Activated CD8-positive, alpha-beta memory T cell treated with anti-CD3 and anti-CD28 coated beads, Interleukin-2, amount 50 U/mL, for 24 hours (primary cell): Measurements from ENCODE around the gene NEU2.
"Not testable (repeated sequence)": the region's sequence is repeated elsewhere in the genome, so short reads cannot be mapped to it uniquely, and the experiment has no call there.

Experiments
- DNase-seq: peaks from one replicate; pipeline ENCODE4 v3.0.0-alpha.2; 2020; ENCODE audit errors: extremely low read depth

Gene NEU2

DNA sequence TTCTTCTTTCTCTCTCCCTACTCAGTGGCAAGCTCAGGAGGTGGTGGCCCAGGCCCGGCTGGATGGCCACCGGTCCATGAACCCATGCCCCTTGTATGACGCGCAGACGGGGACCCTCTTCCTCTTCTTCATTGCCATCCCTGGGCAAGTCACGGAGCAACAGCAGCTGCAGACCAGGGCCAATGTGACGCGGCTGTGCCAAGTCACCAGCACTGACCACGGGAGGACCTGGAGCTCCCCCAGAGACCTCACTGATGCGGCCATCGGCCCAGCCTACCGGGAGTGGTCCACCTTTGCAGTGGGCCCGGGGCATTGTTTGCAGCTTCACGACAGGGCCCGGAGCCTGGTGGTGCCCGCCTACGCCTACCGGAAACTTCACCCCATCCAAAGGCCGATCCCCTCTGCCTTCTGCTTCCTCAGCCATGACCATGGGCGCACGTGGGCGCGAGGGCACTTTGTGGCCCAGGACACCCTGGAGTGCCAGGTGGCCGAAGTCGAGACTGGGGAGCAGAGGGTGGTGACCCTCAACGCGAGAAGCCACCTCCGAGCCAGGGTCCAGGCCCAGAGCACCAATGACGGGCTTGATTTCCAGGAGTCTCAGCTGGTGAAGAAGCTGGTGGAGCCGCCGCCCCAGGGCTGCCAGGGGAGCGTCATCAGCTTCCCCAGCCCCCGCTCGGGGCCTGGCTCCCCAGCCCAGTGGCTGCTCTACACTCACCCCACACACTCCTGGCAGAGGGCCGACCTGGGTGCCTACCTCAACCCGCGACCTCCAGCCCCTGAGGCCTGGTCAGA, 1.8 kb downstream of the NEU2 start:
- DNase-seq = no peak

DNA sequence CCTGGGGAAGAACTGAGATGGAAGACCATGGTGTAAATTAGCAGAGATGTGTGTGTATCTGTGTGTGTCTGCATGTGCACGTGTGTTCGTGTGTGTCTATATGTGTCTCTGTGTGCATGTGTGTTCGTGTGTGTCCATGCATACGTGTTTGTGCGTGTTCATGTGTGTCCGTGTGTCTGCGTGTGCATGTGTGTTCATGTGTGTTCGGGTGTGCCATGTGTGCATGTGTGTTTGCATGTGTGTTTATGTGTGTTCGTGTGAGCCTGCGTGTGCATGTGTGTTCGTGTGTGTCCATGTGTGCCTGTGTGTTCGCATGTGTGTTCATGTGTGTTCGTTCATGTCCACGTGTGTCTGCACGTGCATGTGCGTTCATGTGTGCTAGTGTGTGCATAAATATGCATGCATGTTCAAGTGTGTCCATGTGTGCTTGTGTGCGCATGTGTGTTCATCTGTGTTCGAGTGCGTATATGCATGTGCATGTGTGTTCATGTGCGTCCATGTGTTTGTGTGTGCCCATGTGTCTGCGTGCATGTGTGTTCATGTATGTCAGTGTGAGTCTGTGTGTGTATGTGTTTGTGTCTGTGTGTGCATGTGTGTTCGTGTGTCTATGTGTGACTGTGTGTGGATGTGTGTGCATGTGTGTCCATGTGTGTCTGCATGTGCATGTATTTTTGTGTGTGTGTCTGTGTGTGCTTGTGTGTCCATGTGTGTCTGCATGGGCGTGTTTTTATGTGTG, 3.1 kb downstream of the NEU2 start:
- DNase-seq = no peak

DNA sequence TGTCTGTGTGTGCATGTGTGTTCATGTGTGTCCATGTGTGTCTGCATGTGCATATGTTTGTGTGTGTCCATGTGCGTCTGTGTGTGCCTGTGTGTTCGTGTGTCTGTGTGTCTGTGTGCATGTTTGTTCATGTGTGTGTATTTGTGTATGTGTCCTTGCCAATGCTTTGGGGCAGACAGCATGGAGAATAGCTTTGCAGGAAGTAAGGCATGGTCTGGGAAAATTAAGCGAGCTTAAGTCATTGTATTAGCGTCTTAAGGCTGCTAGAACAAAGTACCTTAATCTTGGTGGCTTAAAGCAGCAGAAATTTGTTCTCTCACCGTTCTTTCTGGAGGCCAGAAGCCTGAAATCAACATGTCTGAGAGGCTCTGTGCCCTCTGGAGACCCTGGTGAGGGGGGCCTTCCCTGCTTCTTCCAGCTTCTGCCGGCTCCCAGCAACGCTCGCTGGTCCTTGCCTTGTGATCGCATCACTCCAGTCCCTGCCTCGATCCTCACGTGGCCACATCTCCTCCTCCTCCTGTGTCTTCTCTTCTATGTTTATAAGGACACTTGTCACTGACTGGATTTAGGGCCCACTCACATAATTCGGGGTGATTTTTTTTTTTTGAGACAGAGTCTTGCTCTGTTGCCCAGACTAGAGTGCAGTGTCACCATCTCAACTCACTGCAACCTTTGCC, 3.8 kb downstream of the NEU2 start:
- DNase-seq = no peak

DNA sequence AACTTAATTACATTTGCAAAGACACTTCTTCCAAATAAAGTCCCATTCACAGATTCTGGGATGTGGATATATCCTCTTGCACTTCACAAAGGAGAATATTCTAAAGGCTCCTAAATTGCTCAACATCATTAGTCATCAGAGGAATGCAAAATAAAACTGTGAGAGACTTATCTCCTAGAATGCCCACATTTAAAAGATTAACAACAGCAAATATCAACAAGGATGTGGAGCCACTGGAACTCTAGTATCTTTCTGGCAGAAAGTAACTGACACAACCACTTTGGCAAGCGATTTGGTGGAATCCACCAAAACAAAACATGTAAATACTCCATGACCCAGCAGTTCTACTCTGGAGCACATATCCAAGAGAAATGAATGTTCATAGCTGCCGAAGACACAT, 4.6 kb downstream of the NEU2 start:
- no peak for DNase-seq

DNA sequence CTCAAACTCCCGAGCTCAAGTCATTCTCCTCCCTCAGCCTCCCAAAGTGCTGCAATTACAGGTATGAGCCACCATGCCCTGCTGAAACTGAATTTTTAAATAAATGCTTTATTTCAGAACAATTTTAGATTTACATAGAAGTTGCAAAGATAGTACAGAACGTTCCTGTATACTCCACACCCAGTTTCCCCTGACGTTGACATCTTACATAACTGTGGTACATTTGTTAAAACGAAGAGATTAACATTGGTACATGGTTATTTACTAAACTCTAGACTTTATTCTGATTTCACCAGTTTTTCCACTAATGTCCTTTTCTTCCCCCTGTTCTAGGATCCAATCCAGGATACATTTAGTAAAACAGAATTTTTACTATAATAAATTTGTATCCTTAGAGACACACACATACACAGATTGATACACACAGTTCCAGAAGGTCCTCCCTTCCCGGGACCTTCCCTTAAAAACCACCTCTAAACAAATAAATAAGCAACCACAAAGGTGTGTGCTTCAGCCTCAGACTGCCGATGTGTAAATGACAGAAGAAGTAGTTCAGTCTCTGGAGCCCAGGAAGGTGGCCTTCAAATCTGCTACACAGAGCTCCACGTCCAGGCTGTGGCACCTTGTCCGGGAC, 6.9 kb downstream of the NEU2 start:
- DNase-seq = no peak

DNA sequence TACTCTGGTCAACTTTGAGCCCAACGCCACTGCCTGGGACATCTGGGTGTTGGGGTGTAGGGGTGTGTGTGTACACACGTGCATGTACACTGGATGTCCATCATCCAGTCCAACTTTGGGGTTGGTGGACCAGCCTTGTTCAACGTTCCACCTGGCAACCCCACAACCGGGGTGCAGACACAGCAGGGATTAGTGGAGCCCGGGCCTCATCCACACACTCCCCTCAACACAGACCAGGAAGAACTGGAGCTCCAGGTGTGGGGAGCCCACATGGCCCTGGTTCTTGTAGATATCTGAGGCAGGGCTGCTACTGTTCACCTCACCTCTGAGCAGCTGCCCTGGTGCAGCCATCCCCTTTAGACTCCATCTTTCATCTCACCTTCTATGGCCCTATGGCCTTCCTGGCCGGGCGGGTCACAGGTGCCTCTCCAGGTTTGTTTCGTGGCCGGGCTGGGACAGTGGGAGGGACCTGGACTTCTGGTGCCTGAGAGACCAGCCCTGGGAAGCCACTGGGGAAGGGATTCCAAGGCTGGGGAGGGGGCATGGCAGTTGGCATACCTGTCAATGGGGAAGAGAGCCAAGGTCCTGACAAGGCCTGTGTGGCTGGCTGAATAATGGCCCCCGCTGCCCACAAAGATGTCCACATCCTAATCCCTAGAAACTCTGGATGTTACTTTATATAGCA, 7.5 kb downstream of the NEU2 start:
- no peak for DNase-seq

DNA sequence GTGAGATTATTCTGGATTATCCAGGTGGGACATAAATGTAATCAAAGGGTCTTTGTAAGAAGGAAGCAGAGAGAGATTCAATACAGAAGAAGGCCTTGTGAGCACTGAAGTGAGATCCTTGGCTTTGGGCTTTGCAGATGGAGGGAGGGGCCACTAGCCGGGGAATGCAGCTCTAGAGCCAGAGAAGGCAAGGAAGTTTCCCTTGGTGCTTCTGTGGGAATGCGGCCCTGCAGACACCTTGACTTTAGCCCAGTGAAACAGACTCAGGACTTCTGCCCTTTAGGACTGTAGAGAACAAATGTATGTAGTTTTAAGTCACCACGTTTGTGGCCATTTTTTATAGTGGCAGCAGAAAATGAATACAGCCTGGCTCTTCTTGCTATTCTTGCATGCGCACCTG, 8.1 kb downstream of the NEU2 start:
- DNase-seq = no peak

DNA sequence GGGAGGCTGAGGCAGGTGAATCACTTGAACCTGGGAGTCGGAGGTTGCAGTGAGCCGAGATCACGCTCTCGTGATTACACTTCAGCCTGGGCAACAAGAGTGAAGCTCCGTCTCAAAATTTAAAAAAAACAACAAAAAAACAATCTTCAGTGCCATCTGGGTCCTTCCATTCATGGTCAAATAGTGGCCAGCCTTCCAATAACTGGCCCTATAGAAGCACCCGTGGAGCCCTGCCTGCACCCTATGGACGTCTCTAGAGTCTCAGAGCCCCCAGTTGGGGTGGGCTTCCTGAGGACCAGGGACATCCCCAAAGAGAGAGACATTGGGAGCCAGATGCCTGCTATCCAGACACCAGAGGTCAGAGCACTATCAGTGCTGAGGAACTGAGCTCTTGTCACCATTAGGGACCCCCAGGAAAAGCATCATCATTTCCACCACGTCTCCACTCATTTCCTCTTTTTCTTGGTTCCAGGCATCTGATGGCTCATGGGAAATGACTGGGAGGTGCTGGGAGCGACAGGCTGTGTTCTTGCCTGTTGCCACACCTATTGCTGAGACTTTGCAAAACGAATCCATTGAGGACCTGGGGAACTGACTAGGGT, 9.4 kb downstream of the NEU2 start:
- no peak for DNase-seq

DNA sequence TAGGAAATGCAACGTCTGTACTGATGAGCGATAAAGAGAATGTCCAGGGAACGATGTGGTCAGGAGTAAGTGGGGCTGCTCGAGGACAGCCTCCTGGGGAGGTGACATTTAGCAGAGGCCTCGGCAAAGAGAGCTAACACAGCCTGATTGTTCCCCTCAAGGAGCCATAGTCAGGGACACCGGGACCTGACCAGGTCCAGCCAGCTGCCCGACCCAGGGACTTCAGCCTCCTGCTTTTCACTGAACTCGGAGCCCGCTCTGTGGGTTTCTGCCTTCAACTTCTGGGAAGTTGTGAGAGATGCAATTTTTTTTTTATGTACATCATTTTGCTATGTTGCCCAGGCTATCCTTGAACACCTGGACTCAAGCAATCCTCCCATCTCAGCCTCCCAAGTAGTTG, 10.1 kb downstream of the NEU2 start:
- DNase-seq = no peak

DNA sequence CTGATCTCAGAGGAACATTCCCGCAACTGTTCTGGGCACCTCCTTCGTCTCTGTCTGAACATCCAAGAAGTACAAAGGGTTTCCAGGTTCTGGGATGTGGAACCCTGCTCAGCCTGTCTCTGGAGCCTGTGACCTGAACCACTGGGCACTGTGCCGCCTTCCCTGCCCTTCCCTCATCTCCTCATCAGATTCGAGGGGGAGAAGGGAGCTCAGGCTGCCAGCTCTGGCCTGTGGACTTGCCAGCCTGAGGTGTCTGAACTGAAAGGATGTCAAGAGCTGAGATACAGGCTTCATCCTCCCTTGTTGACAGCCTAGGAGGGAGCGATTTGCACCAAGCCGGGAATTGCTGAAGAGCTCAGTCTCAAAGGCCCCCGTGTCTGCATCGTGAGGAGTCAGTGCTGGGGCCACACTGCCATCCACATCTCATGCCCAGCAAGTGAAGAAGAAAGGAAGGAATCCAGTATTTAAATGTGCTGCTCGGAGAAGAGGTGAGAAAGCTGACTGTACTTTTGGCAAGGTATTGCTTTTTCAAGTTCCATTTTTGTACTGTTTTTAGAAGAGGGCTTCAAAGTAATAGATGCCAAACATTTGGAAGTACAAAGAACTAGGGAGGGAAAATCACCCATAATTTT, 12.6 kb downstream of the NEU2 start:
- no peak for DNase-seq

DNA sequence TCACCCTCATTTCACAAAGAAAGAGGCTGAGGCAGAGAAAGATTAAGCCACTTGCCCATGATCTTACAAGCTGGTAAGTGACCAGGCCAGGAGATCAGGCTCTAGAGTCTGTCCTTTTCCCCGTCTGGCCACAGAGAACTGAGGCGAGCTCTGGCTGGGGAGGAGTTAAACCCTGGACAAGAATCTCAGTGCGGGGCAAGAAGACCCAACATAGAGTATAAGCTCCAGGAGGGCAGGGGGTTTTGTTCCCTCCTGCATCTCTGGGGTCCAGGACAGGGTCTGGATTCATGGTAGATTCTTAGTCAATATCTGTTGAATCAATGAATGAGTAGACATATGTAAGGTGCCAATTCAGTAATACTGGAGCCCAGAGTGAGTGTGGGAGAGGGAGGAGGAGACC, 14.7 kb downstream of the NEU2 start:
- DNase-seq = no peak

DNA sequence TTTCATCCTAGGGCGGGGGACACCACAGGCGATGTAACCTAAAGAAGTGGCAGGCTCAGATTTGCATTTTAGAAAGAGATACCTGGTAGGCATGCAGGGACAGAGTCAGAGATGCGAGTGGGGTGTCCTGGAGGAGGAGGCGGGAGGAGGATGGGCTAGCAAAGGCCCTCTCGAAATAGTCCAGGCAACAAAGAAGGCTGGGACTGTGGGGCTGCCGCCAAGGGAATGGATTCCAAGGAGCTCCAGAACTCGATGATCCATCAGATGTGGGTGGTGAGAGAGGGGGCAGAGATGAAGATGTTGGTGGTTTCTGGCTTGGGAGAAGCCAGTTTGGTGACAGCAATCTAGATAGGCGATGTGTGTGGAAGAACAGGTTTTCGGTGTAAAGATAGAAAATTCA, 15.2 kb downstream of the NEU2 start:
- DNase-seq = no peak

DNA sequence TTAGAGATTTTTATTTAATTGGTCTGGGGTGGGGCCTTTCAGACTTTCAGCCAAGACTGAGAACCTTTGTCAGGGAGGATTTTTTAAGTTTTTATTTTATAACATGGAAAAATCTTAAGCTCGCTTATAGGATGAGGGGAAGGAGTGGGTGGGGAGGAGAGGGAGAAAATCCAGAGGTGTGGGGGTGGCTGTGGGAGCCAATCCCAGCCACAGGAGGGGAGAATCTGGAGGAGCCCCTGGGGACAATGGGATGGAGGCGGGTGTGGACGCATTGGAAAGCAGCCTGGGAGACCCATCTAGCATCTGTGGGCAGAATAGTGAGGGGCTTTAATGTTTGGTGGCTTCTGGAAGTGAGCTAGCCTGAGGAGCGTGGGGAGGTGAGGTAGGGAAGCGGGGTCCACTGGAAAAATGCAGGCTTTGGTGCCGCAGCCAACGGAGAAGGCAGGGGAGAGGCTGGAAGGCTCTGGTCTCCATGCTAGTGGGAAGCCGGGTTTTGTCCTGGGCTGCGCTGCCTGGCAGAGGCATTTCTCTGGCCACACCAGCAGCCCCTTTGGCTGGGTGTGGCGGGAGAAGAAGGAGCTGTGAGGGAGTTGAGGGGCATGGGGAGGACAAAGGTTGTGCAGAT, 16.2 kb downstream of the NEU2 start:
- DNase-seq = no peak

DNA sequence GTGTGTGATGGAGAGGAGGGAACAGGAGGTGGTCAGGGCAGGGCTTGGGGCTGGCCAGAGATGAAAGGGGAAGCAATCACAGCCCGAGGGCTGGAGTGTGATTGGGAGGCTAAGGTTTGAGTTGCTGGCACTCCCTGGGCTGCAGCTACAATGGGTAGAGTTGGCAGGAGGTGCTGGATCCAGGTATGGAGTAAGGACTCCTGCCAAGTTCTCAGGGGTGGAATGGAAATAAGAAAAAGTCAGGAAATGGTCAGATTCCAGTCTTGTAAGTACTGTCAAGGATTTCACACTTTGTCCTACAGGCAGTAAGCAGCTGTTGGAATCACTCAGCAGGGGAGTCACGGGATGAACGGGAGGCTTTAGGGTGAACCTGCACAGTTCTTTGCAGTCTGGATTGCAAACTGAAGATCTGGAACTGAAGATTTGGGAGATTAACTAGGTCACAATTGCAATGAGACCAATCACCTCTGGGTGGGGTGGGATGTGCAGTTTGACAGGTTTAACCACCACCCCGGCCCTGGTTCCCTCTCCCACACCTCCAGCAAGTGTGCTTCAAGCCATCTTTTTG, 16.8 kb downstream of the NEU2 start:
- DNase-seq = no peak

DNA sequence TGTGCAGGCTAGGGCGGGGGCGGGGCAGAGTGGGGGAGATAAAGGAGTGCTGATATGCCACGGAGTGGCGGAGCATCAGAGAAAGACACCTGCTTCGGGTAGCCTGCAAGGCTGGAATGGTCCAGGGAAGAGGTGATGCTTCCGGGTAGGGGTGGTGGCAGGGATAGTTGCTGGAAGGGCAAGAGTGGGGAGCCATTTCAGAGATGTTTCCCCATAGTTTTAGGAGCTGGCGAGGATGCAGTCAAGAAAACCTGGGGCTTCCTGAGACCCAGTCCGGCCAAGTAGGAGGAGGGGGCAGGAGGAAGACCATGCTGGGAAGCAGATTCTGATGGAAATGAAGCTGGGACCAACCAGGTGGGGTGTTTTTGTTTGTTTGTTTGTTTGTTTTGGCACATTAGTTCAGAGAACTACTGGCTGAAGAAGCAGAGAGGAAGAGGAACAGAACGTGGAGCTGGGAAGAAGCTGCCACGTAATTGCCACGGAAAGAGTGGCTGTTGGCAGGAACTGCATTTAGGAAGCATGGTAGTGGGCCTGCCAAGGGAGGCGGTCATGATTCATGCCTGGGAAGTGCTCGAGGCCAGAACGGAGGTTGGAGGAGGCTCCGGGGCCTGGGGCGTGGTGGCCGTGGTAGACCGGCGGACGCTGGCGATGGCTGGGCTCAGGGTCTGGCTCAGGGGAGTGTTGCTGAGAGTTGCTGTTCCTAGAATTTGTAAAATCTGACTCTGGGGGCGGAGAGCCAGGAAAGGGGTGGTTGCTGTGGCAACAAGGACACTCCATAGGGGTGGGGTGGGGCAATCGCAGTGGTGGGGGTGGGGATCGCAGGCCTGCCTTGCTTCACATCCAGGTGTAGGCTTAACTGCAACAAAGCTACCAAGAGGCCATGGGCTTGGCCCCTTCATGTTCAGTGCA, 19.0 kb downstream of the NEU2 start:
- DNase-seq = no peak

DNA sequence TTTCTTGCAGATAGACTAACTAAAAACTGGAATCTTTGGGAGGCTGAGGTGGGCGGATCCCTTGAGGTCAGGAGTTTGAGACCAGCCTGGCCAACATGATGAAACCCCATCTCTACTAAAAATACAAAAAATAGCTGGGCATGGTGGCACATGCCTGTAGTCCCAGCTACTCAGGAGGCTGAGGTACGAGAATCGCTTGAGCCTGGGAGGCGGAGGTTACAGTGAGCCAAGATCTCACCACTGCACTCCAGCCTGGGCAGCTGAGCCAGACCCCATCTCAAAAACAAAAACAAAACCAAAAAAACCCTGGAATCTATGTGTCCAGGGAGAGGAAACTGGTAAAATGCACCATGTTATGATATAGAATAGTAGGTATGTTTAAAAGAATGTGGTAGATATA, 20.0 kb downstream of the NEU2 start:
- not testable (repeated sequence) for DNase-seq

DNA sequence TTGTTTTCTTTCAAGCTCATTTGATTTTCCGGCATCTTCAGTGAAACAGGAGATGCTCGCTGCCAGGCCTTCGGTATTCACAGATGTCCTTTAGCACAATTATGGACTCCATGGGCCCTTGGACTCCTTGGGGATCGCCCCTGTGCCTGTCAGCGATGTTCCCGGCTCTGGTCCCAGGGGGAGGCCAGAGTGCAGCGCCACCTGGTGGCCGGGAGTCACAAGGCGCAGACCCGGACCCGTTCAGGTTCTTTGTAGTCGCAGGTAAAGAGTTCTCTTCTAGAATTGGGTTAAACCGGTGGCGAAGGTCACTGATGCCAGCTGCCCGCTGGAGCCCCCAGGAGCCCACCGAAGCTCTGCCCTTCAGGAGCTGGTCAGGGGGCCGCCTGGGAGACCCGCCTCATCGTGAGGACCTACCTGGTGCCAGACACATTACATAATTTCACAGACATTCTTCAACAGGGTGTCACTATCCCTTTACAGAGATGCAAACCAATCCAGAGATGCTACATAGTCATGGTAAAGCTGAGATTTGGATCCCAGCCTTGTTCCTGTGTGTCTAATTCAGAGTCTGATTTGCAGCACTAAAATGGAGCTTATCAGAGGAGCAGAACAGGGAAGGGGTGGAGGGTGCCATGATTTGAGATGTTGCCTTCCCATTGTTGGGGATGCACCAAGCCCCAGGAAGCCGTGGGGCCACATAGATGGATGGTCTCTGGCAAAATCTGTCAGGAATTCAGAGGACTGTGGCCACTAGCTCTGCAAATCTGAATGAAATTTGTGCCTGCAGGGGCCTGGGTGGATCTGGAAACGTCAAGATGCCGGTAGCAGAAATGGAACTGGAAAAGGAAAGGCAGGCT, 21.7 kb downstream of the NEU2 start:
- DNase-seq = no peak

DNA sequence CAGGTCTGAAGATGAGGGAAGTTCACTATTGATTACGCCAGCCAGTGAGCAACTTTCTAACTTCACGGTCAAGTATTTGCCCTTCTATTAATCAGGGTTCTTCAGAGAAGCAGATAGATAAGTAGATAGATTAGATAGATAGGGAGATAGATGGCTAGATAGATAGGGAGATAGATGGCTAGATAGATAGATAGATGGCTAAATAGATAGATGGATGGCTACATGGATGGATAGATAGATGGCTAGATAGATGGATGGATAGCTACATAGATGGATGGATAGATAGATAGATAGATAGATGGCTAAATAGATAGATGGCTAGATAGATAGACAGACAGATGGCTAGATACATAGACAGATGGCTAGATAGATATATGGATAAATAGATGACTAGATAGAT, 22.9 kb downstream of the NEU2 start:
- no peak for DNase-seq
